Measurements from ENCODE around the gene MGAT4B.
"Not testable (repeated sequence)": the region's sequence is repeated elsewhere in the genome, so short reads cannot be mapped to it uniquely, and the experiment has no call there.

GRCh38 chr5:179834871-179835270 lies 28.2 kb upstream of the MGAT4B start:
- TF ChIP-seq POLR2AphosphoS5, POLR2A, SPI1 (IDR thresholded peaks at IDR 0.05; ENCODE audit: low read depth, low read length): not testable (repeated sequence)

Data from GM12891 (cell line).